Measurements from ENCODE around the gene S100A12. TPM values are rescaled to one million over a fixed set of nuclear protein-coding genes. Genes with fewer than 3 reads are reported as not detected.

S100A12 gene
- total and polyA plus RNA-seq, 9 donors: 0.70 to 2.4 (median 1.0) TPM; not detected in 2

DNA sequence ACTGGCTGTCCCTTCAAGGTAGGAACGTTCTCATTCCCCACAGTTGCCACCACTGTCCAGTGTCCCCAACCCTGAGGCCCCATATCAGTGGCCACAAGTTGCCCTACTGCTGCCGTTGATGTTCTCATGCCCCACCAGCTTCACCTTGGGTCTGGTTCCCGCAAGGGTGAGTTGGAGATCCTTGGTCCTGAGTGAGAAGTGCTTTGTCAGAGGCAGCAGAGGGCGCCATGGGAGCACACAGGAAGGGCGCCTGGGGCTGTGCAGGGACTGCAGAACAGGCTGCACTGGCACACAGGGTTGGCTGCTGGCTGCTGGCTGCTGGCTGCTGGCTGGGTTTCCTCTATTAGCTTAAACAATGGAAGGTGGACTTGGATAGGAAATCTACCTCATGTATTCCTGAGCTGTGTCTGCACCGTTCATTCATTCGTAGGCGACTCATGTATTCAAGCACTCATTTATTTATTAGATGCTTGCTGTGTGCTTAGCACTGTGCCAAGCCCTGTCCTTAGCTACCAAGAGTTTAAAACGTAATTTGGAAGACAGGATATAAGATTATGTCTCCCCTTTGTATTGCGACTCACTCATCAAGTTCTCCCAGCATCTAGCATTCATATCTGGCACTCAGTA is 19.9 kb downstream of the S100A12 start:
- no peak for DNase-seq
- H3K27ac ChIP-seq: no peak overlapping the region
- 55 to 61% (median 57%) methylated on average over 10 of the region's 10 CpGs for WGBS, 3 donors
- intact Hi-C loops (cut with DNase I): loop anchor here in 3 of 4 donors (5.0 to 10.0 kb wide), 4 partner anchors 137 to 209 kb away; partner anchors contain the start of gene S100A2 (in 1 of the 3)
- no peaks in the 10 kb centered on the region for H3K27me3 ChIP-seq
- H3K4me1 ChIP-seq (ENCODE audit: insufficient read depth): no peaks in the 10 kb centered on the region
- H3K9me3 ChIP-seq: no peaks in the 10 kb centered on the region
- TF ChIP-seq, protein P1, sequence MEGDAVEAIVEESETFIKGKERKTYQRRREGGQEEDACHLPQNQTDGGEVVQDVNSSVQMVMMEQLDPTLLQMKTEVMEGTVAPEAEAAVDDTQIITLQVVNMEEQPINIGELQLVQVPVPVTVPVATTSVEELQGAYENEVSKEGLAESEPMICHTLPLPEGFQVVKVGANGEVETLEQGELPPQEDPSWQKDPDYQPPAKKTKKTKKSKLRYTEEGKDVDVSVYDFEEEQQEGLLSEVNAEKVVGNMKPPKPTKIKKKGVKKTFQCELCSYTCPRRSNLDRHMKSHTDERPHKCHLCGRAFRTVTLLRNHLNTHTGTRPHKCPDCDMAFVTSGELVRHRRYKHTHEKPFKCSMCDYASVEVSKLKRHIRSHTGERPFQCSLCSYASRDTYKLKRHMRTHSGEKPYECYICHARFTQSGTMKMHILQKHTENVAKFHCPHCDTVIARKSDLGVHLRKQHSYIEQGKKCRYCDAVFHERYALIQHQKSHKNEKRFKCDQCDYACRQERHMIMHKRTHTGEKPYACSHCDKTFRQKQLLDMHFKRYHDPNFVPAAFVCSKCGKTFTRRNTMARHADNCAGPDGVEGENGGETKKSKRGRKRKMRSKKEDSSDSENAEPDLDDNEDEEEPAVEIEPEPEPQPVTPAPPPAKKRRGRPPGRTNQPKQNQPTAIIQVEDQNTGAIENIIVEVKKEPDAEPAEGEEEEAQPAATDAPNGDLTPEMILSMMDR (IDR thresholded peaks at IDR 0.05): no peak
- TF ChIP-seq EP300 (IDR thresholded peaks at IDR 0.05) (no peak), POLR2A (IDR thresholded peaks at IDR 0.05) (no peak)
- H3K4me3 ChIP-seq: no peak overlapping the region
- H3K36me3 ChIP-seq: no peaks in the 10 kb centered on the region

DNA sequence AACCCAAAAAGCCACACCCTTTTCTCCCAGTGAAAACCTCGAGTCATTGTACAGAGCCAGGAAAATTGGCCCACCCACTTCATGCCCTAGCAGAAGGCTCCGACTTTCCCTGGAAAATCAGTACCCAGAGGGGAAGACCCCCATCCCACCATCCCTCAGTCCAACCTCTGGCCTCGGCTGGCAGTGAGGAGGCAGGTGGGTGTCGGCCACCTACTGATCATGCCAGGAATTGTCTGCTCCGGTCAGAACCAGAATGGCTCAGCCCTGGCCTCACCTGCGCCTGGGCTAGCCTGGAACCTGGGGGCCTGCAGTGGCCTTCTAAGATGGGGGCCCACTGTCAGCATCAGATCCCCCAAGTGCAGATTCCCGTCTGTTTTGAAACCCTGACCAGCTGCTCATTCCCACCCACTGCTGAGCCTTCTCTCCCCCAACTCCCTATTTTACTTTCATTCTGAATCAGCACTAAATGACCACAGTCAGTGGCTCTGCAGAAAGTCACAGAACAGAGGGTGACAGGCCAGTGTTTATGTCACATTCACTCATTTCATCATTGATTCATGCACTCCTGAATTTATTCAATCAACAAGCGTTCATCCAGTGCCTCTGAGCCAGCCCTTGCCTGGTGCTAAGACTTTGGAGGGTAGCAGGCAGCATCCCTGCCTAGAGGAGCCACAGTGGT is 20.8 kb downstream of the S100A12 start:
- H3K9me3 ChIP-seq: no peaks in the 10 kb centered on the region
- DNase-seq: no peak
- TF ChIP-seq EP300 (IDR thresholded peaks at IDR 0.05) (no peak), POLR2A (IDR thresholded peaks at IDR 0.05) (no peak)
- TF ChIP-seq, protein P1 (IDR thresholded peaks at IDR 0.05): no peak
- 76 to 77% (median 76%) methylated on average over 8 of the region's 8 CpGs for WGBS, 3 donors
- H3K27ac ChIP-seq: no peak overlapping the region
- no peaks in the 10 kb centered on the region for H3K27me3 ChIP-seq
- intact Hi-C loops (cut with DNase I): loop anchor here (5.0 to 10.0 kb wide), 5 partner anchors 138 to 213 kb away; partner anchors contain the start of gene S100A2 (in 3 of the 4)
- H3K36me3 ChIP-seq: no peaks in the 10 kb centered on the region
- no peak overlapping the region for H3K4me3 ChIP-seq
- H3K4me1 ChIP-seq (ENCODE audit: insufficient read depth): no peaks in the 10 kb centered on the region

DNA sequence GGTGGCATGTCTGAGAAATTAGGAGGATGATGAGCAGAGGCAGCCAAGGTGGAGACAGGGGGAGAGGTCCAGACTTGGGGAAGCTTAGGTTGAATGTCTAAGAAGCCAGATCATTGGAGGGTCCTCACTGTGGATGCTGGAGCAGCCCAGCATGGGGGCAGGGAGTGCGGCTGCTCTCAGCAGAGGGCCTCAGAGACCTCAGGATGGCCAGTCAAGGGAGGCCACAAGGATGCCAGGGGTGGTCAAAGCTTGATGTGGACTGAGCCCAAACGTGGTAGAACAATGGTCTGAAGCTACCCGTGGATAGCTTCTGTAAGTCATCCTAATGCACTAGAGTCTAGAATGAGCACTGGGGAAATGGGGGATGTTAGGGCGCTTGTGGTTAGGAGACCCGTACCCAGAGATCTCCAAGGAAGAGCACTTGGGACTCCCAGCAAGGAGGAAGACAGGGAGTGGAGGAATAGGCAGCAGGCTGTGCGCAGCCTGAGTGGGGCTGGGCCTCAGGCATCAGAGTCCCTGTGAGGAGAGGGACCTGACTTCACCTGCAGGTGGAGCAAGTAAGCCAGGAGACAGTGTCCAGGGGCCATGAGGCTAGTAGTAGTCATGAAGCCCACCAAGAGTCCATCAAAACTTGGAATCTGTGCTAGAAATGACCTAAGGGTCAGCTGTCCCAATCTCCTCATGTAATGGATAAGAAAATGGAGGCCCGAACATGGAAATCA is 22.0 kb downstream of the S100A12 start:
- Histone ChIP-seq H3K4me1 (ENCODE audit: insufficient read depth) (no peaks in the 10 kb centered on the region), H3K9me3 (no peaks in the 10 kb centered on the region), H3K4me3 (no peak overlapping the region), H3K27me3 (no peaks in the 10 kb centered on the region), H3K36me3 (no peaks in the 10 kb centered on the region), H3K27ac (no peak overlapping the region)
- 81 to 91% (median 83%) methylated on average over 7 of the region's 7 CpGs for WGBS, 3 donors
- DNase-seq: peak in 1 of 5 donors; percentile 34
- TF ChIP-seq, protein P1 (IDR thresholded peaks at IDR 0.05): no peak
- TF ChIP-seq EP300 (IDR thresholded peaks at IDR 0.05): no peak
- intact Hi-C loops (cut with DNase I): loop anchor here (5.0 to 10.0 kb wide), 4 partner anchors 139 to 214 kb away; partner anchors contain the start of gene S100A2 (in 3 of the 4)

DNA sequence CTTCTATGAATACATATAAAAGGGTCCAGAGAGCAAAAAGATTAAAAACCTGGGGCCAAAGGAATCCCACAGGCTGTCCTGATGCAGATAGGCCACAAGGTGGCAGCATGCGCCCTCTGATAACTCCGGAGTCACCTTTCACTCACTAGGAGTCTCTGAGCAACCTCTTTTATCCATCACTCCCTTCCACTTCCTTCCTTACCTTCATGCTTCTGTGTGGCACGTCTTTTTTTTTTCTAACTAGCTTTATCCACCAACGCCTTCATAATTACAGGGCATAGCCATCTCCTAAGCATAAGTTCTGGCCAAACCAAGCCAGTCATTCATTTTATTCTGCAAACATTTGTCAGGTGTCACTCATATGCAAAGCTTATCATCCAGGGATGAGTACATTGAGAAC is 22.9 kb downstream of the S100A12 start:
- H3K36me3 ChIP-seq: no peaks in the 10 kb centered on the region
- DNase-seq: peak; percentile 61 to 83 (median 77)
- H3K27me3 ChIP-seq: no peaks in the 10 kb centered on the region
- no peak overlapping the region for H3K27ac ChIP-seq
- intact Hi-C loops (cut with DNase I): loop anchor here (5.0 to 10.0 kb wide), 4 partner anchors 140 to 215 kb away; partner anchors contain the start of gene S100A2 (in 3 of the 4)
- H3K4me1 ChIP-seq (ENCODE audit: insufficient read depth): no peaks in the 10 kb centered on the region
- no peak overlapping the region for H3K4me3 ChIP-seq
- no peaks in the 10 kb centered on the region for H3K9me3 ChIP-seq
- 0 to 1% (median 1%) methylated on average over 4 of the region's 4 CpGs for WGBS, 3 donors
- no peak for TF ChIP-seq EP300 (IDR thresholded peaks at IDR 0.05)
- TF ChIP-seq, protein P1 (IDR thresholded peaks at IDR 0.05): peak; percentile 56 to 85 (median 75)
